ENCODE results near the gene HIF3A.
"Not testable (repeated sequence)": the region's sequence is repeated elsewhere in the genome, so short reads cannot be mapped to it uniquely, and the experiment has no call there.

The HIF3A gene

DNA sequence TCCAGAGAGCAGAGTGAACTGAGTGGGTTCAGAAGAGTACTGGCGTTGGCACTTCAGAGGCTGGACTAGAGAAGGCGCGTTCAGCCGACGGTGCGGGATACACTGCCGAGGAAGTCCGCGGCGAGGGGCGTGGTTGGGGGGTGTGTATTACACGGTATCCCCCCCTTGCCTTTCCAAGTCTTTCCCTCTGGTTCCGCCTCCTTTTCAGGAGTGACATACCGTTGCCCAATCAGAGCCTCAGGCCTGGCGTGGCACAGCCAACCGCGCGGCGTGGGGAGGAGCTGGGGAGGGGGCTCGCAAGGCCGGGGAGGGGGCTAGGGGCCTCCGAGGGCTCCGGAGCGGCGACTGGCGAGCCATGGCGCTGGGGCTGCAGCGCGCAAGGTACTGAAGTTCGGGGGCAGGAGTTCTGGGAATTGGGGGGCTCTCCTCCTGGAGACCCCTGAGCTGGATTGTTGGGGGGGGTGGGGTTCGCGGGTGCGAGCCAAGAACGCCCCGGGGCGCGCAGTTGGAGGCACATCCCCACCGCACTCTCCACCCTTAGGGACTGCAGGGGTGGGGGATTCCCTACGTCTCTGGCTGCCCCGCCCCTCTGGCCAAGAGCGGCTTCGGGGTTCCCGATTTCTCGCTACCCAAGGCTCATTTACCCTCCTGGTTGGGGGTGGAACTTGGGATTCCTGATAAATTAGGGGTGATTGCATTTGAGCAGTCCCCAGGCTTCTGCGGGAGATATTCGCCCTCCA, at the start of gene HIF3A:
Gene HIF3A, plus strand, starts transcription at position 321 of the 740 bp plus-strand sequence. Its CDS starts 35 bp downstream, at position 356.
- DNase-seq (ENCODE audit: low read depth in 3 of 3): no peak

DNA sequence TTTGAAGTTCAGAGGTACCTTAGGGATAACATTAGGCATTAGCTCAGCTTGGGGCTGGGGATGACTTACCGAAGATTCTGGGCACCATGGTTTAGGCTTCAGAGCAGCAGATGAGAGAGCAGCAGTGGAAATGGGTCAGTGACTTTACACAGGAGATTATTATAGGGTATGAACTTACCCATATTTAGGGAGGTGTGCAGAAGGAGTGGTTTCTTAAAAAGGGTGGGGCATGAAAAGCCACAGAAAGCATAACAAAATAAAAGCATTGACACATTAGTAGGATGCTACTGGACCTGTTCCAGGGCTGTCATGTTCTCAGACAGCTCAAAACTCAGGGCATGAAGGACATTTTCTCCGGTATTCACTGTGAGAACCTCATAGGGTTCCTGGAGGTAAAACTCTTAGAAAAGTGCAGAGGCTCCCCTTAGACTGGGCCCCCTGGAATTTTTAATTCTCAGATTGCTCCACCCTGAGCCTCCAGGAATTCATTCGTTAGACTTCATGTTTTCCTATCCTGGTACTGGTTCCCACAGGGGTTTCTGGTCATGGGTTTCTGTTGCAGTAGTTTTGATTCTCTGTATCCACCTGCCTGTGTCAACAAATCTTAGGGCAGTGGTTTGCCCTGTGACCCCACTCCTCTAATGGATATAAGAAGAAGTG, 46.6 kb upstream of the HIF3A start:
- no peak for DNase-seq (ENCODE audit: low read depth in 3 of 3)

DNA sequence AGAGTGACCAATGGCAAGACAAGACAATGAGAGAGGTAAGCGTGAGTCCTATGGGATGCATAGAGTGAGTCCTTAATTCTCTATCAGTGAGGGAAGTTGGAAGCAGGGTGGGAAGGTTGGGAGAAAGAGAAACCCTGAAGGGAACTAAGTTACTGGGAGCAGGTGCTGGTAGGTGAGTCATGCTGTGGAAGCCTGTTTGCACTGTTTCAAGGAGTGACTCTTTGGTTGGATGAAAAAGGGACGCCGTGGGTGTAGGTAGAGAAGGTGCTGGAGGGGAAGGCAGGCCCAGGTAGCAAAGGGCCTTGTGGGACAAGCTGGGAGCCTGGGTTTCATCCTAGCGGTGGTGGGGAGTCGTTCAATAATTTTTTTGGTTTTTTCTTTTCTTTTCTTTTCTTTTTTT, 45.4 kb upstream of the HIF3A start:
- no peak for DNase-seq (ENCODE audit: low read depth in 3 of 3)

DNA sequence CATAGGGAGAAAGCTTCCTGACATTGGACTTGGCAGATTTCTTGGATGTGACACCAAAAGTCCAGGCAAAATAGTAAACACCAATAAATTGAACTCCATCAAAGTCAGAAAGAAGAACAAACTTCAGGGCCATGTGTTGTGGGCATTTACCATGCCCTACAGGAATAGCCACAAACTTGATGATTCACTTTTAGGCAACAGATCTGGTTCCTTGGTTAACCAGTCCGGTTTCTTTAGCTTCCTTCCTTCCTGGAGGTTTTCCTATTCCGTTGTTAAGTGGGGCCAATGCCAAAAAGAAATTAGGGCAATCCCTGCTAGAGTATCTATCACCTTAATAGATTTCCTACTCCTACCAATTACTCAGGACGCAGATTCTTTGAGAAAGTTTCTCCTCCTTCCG, 42.1 kb upstream of the HIF3A start:
- no peak for DNase-seq (ENCODE audit: low read depth in 3 of 3)

DNA sequence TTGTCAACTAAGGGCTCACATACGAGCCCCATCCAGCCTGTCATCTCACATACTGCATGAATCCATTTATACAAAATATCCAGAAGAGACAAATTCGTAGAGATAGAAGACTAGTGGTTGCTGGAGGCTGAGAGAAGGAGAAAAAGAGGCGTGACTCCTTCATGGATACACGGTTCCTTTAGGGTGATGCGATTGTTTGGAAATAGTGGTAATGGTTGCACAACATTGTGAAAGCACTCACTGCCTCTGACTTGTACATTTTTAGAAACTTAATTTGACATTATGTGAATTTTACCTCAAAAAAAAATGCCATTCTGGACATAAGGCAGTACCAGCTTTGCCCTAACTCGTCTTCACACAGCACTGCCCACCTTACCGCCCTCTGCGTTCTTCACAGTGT, 40.0 kb upstream of the HIF3A start:
- no peak for DNase-seq (ENCODE audit: low read depth in 3 of 3)

DNA sequence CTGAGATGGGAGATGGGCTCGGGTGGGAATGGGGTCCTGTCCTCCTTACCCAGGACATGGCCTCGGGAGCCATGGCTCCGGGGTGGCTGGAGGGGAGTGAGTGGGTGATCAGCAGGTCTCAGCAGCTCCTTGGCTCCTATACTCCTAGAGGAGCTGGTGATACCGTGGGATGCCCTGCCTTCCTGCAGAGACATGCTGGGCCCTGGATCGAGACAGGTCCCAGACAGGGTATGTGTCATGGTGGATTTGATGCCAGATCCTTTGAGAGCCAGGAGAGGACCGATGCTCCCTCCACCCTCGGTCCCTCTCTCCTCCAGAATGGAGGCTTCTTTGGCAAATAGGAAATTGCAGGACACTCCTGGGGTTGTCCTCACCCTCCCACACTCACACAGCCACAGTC, 35.3 kb upstream of the HIF3A start:
- not testable (repeated sequence) for DNase-seq (ENCODE audit: low read depth in 3 of 3)

DNA sequence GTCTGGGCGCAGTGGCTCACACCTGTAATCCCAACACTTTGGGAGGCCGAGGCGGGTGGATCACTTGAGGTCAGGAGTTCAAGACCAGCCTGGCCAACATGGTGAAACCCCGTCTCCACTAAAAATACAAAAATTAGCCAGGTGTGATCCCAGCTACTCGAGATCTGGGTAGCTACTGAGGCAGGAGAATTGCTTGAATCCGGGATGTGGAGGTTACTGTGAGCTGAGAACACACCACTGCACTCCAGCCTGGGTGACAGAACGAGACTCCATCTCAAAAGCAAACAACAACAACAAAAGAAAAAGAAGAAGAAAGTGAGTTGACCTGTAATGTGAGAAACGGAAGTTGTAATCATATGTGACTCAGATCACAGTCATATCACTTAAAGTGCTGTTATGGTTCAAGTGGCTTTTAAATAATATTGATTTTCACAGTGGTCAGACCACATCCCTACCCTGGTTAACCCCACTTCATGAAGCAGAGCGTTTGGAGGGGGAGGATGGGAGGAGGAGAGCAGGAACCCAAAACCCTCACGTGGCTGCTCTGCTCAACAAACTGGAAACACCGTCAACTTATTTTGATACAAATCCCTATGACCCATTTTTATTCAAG, 34.1 kb upstream of the HIF3A start:
- DNase-seq (ENCODE audit: low read depth in 3 of 3): peak in 2 of 3 experiments; percentile 4 to 8

DNA sequence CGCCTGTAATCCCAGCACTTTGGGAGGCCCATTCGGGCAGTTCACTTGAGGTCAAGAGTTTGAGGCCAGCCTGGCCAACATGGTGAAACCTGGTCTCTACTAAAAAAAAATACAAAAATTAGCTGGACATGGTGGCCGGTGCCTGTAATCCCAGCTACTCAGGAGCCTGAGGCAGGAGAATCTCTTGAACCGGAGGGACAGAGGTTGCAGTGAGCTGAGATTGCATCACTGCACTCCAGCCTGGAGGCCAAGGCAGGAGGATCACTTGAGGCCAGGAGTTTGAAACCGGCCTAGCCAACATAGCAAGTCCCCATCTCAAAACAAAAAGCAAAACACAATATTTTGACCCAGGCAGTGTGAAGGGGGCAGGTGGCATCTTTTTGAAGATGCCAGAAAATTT, 32.0 kb upstream of the HIF3A start:
- DNase-seq (ENCODE audit: low read depth in 3 of 3): not testable (repeated sequence)

DNA sequence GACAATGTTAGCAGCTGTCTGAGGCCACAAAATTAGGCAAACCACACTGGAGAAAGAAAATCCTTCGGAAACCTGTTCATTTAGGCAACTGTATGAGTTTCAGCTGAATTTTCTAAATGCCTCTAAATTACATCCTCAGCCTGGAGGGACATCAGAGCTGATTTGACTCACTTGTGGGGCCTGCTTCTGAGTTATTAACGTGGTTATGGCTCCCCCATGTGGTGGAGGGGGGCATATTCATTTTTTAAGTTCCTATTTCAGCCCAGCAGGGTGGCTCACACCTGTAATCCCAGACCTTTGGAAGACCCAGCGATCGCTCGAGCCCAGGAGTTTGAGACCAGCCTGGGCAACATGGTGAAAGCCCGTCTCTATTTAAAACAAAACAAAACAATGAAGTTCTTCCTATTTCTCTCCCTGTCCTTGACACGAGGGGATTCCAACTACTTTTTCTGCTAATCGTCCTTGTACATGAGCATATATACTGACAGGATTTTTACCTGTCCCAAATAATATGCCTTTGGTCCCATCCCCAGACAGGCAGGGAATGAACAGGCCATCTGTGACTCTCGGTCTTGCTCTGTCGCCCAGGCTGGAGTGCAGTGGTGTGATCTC, 31.5 kb upstream of the HIF3A start:
- DNase-seq (ENCODE audit: low read depth in 3 of 3): peak; percentile 22 to 63 (median 27)

DNA sequence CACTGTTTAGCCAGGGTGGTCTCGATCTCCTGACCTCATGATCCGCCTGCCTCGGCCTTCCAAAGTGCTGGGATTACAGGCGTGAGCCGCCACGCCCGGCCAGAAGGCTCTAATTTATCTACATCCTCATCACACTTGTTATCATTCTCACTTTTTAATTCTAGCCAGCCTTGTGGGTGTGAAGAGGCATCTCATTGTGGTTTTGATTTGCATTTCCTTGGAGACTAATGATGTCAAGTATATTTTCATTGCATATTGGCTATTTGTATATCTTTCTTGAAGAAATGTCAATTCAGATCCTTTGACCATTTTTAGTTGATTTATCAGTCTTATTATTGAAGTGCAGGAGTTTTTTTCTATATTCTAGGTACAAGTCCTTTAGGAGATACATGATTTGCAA, 27.7 kb upstream of the HIF3A start:
- no peak for DNase-seq (ENCODE audit: low read depth in 3 of 3)

DNA sequence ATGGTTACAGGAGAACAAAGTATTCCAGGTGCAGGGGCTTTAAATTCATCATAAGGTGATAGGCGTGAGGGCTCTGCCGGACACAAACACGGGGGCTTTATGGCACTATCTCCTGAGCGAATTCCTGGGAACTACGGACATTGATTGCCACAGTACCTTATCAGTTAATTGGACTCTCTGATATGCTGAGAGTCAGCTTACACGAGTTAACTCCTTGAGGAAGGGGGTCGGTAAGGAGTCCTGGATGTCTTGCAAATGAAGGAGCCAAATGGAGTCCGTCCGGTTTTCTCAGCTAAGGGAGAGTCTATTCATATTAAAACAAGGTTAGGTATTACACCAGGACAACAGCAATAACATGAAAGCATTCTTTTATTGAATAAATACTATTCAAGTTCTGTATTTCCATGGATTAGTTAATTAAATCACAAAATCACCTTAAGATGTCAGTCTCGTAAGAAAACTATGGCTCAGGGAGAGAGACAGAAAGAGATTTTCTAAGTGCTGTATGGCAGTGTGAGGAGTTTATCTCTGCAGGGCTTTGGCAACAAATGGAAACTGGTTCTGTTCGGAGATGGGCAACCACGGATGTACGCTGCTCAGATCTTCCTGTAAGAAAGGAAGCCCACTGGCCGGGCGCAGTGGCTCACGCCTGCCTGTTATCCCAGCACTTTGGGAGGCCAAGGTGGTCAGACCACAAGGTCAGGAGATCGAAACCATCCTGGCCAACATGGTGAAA, 26.2 kb upstream of the HIF3A start:
- DNase-seq (ENCODE audit: low read depth in 3 of 3): no peak

DNA sequence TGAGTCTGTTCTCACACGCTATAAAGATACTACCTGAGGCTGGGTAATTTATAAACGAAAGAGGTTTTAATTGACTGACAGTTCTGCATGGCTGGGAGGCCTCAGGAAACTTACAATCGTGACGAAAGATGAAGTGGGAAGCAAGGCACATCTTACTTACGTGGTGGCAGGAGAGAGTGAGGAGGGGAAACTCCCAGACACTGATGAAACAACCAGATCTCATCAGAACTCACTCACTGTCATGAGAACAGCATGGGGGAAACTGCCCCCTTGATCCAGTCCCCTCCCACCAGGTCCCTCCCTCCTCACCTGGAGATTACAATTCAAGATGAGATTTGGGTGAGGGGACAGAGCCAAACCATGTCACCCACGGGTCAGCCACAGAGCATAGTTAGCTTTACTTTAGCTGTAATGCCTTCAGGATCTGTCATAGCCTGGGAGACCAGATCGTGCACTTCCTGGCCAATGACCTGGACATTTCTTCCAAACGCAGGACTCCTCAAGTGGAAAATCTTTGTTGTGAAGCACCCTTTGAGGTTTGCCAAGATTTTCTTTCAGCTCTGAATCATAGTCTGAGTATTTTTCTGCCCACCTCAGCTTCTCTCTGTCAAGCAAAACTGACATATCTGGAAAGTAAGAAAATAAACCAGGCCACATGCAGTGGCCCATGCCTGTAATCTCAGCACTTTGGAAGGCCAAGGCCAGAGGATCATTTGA, 25.2 kb upstream of the HIF3A start:
- DNase-seq (ENCODE audit: low read depth in 3 of 3): no peak

DNA sequence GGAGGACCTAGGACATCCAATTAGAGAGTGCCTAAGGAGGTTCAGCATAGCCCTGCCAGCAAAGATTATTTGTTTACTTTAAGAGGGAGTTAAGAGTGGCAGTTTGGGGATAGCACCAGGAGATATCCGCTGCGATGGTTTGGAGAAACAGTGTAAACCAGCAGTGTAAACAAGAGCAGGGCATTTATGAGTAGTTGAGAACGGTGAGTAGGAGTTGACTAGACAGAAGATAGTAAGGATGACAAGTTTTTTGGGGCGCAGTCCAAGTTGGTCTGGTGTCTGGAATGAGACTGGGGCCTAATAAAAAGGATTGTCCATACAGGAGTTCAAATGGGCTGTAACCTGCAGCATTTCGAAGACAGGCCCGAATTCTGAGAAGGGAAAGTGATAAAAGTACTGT, 22.9 kb upstream of the HIF3A start:
- DNase-seq (ENCODE audit: low read depth in 3 of 3): not testable (repeated sequence)

DNA sequence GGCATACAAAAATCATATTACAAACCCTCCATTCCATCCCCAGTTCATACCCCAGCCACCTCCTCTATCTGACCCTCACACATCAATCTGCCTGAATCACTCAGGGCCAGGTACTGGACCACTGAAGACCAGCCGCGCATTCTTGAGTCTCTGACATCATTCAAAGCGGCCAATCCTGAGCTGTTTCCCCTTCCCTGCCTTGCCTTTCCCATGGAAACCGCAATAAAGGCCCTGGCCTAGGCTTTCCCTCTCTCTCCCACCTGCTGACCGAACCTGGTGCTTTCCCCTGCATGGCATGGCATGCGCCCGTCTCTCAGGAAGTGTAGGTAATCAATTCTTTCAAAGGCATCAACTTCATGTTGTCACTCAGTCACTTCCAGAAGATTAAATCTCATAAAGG, 17.7 kb upstream of the HIF3A start:
- DNase-seq (ENCODE audit: low read depth in 3 of 3): no peak

DNA sequence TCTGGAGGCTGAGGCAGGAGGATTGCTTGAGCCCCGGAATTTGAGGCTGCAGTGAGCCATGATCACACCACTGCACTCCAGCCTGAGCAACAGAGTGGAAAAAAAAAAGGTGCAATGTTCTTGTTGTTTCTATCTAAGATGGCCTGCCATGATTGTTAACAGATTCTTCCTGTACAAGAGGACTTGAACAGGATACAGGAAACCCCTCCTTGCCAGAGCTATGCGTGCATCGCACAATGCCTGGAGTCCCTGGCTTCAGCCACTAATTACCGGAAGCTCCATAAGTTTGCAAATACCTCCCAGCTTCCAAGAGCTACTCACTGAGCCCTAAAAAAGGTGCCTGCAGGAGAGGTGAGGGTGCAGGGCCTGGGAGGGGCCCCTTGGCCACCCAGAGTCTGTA, 13.1 kb upstream of the HIF3A start:
- DNase-seq (ENCODE audit: low read depth in 3 of 3): no peak

DNA sequence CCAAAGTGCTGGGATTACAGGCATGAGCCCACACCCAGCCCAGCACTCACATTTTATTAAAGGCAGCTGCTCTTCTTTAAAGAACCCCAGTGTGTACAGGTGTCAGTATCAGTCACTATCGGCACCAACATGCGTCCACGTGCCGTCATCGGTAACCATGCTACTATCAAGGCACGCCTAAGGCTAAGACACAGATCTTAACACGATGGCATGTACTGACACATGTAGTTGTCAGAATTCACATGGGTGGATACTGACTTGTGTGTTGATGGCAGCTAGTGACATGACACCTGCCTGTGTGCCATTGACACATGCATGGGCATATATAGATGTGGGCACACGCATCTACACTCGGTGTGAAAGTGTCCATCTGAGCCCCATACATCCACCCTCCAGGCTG, 12.2 kb upstream of the HIF3A start:
- DNase-seq (ENCODE audit: low read depth in 3 of 3): no peak

DNA sequence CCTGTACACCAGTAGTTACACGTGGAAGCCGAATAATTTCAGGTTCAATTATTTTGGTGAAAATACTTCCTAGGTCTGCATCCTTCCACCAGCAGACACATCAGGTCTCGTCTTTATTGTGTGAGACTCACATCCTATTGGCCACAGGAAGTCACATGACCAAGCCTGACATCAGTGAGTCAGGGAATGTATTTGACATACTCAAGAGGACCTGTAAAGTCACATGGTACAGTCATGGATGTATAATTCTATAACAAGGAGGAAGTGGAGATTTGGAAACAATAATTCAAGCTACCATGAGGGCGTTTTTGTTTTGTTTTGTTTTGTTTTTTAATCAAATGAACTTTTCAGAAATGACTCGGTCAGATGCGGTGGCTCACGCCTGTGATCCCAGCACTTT, 9.3 kb upstream of the HIF3A start:
- DNase-seq (ENCODE audit: low read depth in 3 of 3): no peak

DNA sequence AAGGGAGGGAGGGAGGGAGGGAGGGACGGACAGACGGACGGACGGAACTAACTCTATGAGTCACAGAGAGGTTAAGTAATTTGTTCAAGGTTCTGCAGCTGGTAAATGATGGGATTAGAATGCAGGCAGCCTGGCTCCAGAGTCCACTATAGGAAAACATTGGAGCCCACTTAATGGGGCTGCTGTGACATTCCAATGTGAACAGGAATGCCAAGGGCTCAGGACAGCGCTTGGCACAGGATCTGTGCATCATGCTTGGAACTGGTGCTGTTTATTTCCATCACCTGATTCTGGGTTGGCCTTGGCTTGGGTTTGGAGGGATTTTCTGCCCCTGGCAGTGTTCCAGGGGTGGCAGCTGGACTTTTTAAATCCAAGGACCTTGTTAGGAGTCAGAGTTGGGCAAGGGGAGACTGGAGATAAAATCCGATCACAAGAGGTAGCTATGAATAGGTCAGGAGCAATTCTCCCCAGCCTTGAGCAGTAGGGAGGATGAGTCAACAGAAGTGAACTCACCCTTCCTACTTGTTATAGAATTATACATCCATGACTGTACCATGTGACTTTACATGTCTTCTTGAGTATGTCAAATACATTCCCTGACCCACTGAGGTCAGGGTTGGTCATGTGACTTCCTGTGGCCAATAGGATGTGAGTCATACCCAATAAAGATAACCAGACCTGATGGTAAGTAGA, 7.8 kb upstream of the HIF3A start:
- DNase-seq (ENCODE audit: low read depth in 3 of 3): no peak

DNA sequence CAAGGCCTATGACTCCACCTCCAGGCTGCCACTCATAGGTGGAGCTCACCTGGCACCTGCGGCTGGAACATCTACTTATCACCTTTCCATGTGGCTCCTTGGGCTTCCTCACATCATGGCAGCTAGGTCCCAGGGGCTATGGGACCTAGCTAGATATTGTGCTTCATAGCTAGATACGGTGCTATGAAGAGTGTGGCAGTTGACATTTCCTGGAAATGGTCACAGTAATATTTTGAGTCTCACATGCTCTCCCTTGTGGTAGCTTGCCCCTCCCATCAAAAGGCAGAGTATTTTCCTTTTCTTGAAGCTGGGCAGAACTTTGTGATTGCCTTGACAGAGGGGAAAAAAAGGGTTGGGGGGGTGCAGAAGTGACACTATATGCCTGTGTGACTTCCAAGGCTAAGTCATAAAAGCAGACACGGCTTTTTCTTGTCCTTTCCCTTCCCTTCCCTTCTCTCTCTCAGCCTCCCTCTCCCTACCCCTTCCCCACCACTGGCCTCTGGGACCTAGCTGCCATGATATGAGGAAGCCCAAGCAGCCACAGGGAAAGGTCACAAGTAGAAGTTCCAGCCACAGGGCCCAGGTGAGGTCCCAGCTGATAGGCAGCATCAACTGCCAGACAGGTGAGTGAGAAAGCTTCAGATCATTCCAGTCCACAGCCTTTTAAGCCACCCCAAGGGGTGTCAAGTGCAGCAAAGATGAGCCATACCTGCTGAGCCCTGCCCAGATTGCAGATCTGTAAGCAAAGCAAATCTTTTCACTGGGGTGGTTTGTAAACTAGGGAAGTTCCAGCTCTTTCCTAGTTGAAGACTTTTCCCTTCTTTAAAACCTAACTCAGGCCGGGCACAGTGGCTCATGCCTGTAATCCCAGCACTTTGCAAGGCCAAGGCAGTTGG, 6.9 kb upstream of the HIF3A start:
- DNase-seq (ENCODE audit: low read depth in 3 of 3): no peak

DNA sequence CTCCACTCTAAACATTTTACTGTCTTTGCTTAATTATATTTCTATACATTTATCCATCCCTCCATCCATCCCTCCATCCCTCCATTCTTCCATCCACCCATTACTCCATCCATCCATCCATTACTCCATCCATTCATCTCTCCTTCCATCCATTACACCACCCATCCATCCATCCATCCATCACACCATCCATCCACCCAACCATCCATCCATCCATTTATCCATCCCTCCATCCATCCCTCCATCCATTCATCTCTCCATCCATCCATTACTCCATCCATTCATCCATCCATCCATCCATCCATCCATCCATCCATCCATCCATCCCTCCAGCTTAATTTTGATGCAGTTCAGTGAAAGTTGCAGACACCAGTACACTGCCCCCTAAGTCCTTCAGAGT, 5.0 kb upstream of the HIF3A start:
- DNase-seq (ENCODE audit: low read depth in 3 of 3): no peak

Data from stimulated activated CD4-positive, alpha-beta T cell treated with anti-CD3 and anti-CD28 coated beads, TNF-alpha, amount 100 ng/mL, for 4 hours (primary cell).